Measurements from ENCODE around the gene POLD2.
A peak's percentile ranks its signal among the peaks of the same experiment; 100 is the strongest.
"Not testable (repeated sequence)": the region's sequence is repeated elsewhere in the genome, so short reads cannot be mapped to it uniquely, and the experiment has no call there.

The POLD2 gene

GRCh38 chr7:44123190-44124003 is at the start of gene POLD2:
TSS of gene POLD2 (minus strand) at chr7:44123548. CDS start at chr7:44122053, 1,495 bp downstream.
- DNase-seq: peak; percentile 97

GRCh38 chr7:44172803-44173424 is 49.6 kb upstream of the POLD2 start:
- no peak for DNase-seq

GRCh38 chr7:44172352-44172751 is 49.0 kb upstream of the POLD2 start:
- no peak for DNase-seq

- not testable (repeated sequence) for DNase-seq
Observed at GRCh38 chr7:44171901-44172300, 48.6 kb upstream of the POLD2 start.

- DNase-seq: no peak
Observed at GRCh38 chr7:44167920-44168319, 44.6 kb upstream of the POLD2 start.

GRCh38 chr7:44163591-44163990 is 40.2 kb upstream of the POLD2 start:
- no peak for DNase-seq

- DNase-seq: no peak
Observed at GRCh38 chr7:44162785-44163395, 39.5 kb upstream of the POLD2 start.

- DNase-seq: no peak
Observed at GRCh38 chr7:44162179-44162578, 38.8 kb upstream of the POLD2 start.

- DNase-seq: no peak
Observed at GRCh38 chr7:44161371-44161770, 38.0 kb upstream of the POLD2 start.

GRCh38 chr7:44159824-44160630 is 36.7 kb upstream of the POLD2 start:
- no peak for DNase-seq

- DNase-seq: no peak
Observed at GRCh38 chr7:44158873-44159631, 35.7 kb upstream of the POLD2 start.

- DNase-seq: no peak
Observed at GRCh38 chr7:44158096-44158872, 34.9 kb upstream of the POLD2 start.

GRCh38 chr7:44157116-44158080 is 34.0 kb upstream of the POLD2 start:
- DNase-seq: no peak

GRCh38 chr7:44156453-44157010 is 33.2 kb upstream of the POLD2 start:
- no peak for DNase-seq

- DNase-seq: no peak
Observed at GRCh38 chr7:44155191-44156185, 32.1 kb upstream of the POLD2 start.

- DNase-seq: no peak
Observed at GRCh38 chr7:44154703-44155102, 31.4 kb upstream of the POLD2 start.

GRCh38 chr7:44153948-44154335 is 30.6 kb upstream of the POLD2 start:
- no peak for DNase-seq

Measured in NCI-H510A (cell line).